ENCODE measurements around the gene LGALS9C. TPM values are rescaled to one million over a fixed set of nuclear protein-coding genes. Genes with fewer than 3 reads are reported as not detected.
"Not testable (repeated sequence)": the region's sequence is repeated elsewhere in the genome, so short reads cannot be mapped to it uniquely, and the experiment has no call there.

Gene LGALS9C
- total RNA-seq, 1 experiment from 2014 or later = not detected

DNA sequence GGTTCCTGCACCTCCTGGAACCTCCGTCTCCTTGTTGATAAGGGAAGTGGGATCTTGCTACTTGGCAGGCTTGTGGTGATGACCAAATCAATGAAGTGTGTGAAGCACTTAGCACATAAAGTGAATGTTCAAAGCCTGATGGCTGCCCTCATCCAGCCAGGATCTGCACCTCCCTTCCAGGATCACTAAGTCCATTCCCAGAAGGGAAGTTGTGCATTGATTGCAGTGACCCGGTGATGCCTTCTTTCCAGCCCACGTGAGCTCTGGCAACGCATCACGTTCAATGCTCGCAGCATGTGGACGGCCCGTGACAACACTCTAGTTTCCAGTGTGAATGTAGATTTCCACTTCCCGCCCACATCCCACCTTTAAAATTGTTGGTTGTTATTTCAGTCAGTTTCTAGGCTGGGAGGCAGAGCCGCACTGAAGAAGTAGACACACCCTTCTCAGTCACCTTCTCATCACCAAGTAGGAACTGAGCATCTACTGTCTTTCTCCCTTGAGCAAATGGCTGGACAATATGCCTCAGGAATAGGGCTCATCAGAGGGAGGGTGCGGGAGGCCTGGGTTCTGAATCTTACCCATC lies 6.2 kb upstream of the LGALS9C start:
- H3K79me2 ChIP-seq (ENCODE audit: insufficient read depth, low read length); H3K9ac ChIP-seq (ENCODE audit: low read length); H3K4me2 ChIP-seq (ENCODE audit: low read length); DNase-seq (ENCODE audit: low read depth, low spot score); RAD21 ChIA-PET (ENCODE audit: low non-redundant PET in 1 of 2, low total read pairs in 2 of 2, uncharacterized antibody in 2 of 2, unreplicated experiment in 2 of 2); H3K36me3 ChIP-seq (ENCODE audit: control insufficient read depth in 1 of 2, insufficient read depth in 2 of 2, low read length in 2 of 2); H3K9me2 ChIP-seq (ENCODE audit: insufficient read depth); H4K20me1 ChIP-seq (ENCODE audit: insufficient read depth); POLR2A ChIA-PET; intact Hi-C loops (cut with micrococcal nuclease); BruUV-seq (replicated peaks); CTCF ChIA-PET; H3K9me3 ChIP-seq (ENCODE audit: control insufficient read depth in 1 of 2, insufficient read depth in 1 of 2, low read depth in 1 of 2, low read length in 2 of 2); H3K27me3 ChIP-seq (ENCODE audit: insufficient read depth, low read length); H3K4me1 ChIP-seq (ENCODE audit: control insufficient read depth in 1 of 2, insufficient read depth in 2 of 2, low read length in 2 of 2); H3K4me3 ChIP-seq (replicated peaks in 1 of 2; ENCODE audit: low read depth in 1 of 2, low read length in 2 of 2); ATAC-seq; H3K27ac ChIP-seq (ENCODE audit: low read depth, low read length); H2AFZ ChIP-seq (ENCODE audit: low read depth, low read length, poor library complexity, severe bottlenecking): not testable (repeated sequence)

DNA sequence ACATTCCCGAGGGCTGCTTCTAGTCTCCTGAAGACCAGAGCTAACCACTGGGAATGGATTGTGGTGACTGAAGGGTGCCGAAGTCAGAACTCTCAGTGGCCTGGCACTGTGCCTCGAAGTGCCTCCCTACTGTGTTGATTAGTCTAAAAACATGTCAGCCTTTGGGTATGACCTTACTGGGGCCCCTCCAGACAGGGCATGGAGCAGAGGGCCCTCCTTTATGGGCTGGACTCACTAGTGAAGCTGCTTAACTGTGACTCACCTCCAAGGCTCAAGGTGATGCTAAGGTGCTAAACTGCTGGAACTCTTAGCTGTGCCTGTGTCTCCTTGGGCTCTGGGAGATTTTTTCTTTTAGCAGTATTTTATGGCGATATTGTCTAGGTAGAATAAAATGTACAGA lies 2.6 kb upstream of the LGALS9C start:
- RAD21 ChIA-PET (ENCODE audit: low non-redundant PET in 1 of 2, low total read pairs in 2 of 2, uncharacterized antibody in 2 of 2, unreplicated experiment in 2 of 2) = not testable (repeated sequence)
- peak; percentile 75 for ATAC-seq

DNA sequence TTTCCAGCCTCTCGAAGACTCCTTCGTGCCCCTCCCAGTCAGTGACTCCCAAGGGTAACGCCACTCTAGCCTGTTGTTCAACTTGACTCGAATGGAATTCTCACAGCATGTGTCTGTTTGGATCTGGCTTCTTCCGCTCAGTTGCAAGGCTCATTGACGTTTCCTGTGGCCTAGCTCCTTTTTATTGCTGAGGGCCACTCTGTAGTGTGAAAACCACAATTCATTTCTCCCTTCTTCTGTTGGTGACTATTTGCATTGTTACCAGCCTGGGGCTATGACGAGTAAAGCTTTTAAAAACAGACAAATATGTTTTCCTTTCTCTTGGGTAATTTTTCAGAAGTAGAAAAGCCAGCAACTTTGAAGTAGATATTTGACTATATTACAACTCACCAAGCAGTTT lies 1.8 kb upstream of the LGALS9C start:
- H3K9ac ChIP-seq (ENCODE audit: low read length); H3K79me2 ChIP-seq (ENCODE audit: insufficient read depth, low read length); CTCF ChIA-PET; H3K4me3 ChIP-seq (replicated peaks in 1 of 2; ENCODE audit: low read depth in 1 of 2, low read length in 2 of 2); BruUV-seq (replicated peaks); H3K36me3 ChIP-seq (ENCODE audit: control insufficient read depth in 1 of 2, insufficient read depth in 2 of 2, low read length in 2 of 2); RAD21 ChIA-PET (ENCODE audit: low non-redundant PET in 1 of 2, low total read pairs in 2 of 2, uncharacterized antibody in 2 of 2, unreplicated experiment in 2 of 2); H2AFZ ChIP-seq (ENCODE audit: low read depth, low read length, poor library complexity, severe bottlenecking); H3K4me1 ChIP-seq (ENCODE audit: control insufficient read depth in 1 of 2, insufficient read depth in 2 of 2, low read length in 2 of 2); H3K27me3 ChIP-seq (ENCODE audit: insufficient read depth, low read length); H3K4me2 ChIP-seq (ENCODE audit: low read length); ATAC-seq; DNase-seq (ENCODE audit: low read depth, low spot score); H4K20me1 ChIP-seq (ENCODE audit: insufficient read depth); POLR2A ChIA-PET; H3K9me2 ChIP-seq (ENCODE audit: insufficient read depth); H3K27ac ChIP-seq (ENCODE audit: low read depth, low read length); intact Hi-C loops (cut with micrococcal nuclease); H3K9me3 ChIP-seq (ENCODE audit: control insufficient read depth in 1 of 2, insufficient read depth in 1 of 2, low read depth in 1 of 2, low read length in 2 of 2): not testable (repeated sequence)

More for the DNA sequence above, 2.6 kb upstream of the LGALS9C start:
- H2AFZ ChIP-seq (ENCODE audit: low read depth, low read length, poor library complexity, severe bottlenecking); H3K9me2 ChIP-seq (ENCODE audit: insufficient read depth); CTCF ChIA-PET; H3K4me3 ChIP-seq (replicated peaks in 1 of 2; ENCODE audit: low read depth in 1 of 2, low read length in 2 of 2); H3K9me3 ChIP-seq (ENCODE audit: control insufficient read depth in 1 of 2, insufficient read depth in 1 of 2, low read depth in 1 of 2, low read length in 2 of 2); POLR2A ChIA-PET; H4K20me1 ChIP-seq (ENCODE audit: insufficient read depth); H3K27me3 ChIP-seq (ENCODE audit: insufficient read depth, low read length); intact Hi-C loops (cut with micrococcal nuclease); H3K36me3 ChIP-seq (ENCODE audit: control insufficient read depth in 1 of 2, insufficient read depth in 2 of 2, low read length in 2 of 2); H3K4me1 ChIP-seq (ENCODE audit: control insufficient read depth in 1 of 2, insufficient read depth in 2 of 2, low read length in 2 of 2); BruUV-seq (replicated peaks); H3K27ac ChIP-seq (ENCODE audit: low read depth, low read length); H3K4me2 ChIP-seq (ENCODE audit: low read length); DNase-seq (ENCODE audit: low read depth, low spot score); H3K9ac ChIP-seq (ENCODE audit: low read length); H3K79me2 ChIP-seq (ENCODE audit: insufficient read depth, low read length): not testable (repeated sequence)

DNA sequence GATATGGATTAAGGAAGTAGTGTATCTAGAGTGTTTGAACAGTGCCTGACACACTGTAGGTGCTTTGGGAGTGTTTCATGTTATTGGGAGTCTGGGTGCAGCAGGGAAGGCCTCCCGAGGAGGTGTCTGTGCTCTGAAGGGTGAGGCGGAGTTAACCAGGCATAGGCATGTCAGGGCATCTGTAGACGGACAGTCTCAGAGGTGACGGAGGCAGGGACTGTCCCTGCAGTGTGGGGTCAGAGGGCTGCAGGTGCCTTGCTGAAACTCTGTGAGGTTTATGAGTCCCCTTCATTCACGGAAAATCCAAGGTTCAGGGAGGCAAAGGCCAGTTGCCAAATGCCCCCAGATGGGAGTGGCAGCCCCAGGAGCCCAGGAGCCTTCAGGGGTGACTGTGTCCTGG lies 778 bp downstream of the LGALS9C start:
- H3K4me3 ChIP-seq (replicated peaks in 1 of 2; ENCODE audit: low read depth in 1 of 2, low read length in 2 of 2); H4K20me1 ChIP-seq (ENCODE audit: insufficient read depth); CTCF ChIA-PET; H3K27ac ChIP-seq (ENCODE audit: low read depth, low read length); H2AFZ ChIP-seq (ENCODE audit: low read depth, low read length, poor library complexity, severe bottlenecking); H3K4me1 ChIP-seq (ENCODE audit: control insufficient read depth in 1 of 2, insufficient read depth in 2 of 2, low read length in 2 of 2); H3K79me2 ChIP-seq (ENCODE audit: insufficient read depth, low read length); ATAC-seq; intact Hi-C loops (cut with micrococcal nuclease); H3K9me3 ChIP-seq (ENCODE audit: control insufficient read depth in 1 of 2, insufficient read depth in 1 of 2, low read depth in 1 of 2, low read length in 2 of 2); H3K9me2 ChIP-seq (ENCODE audit: insufficient read depth); H3K36me3 ChIP-seq (ENCODE audit: control insufficient read depth in 1 of 2, insufficient read depth in 2 of 2, low read length in 2 of 2); H3K9ac ChIP-seq (ENCODE audit: low read length); H3K4me2 ChIP-seq (ENCODE audit: low read length); DNase-seq (ENCODE audit: low read depth, low spot score); H3K27me3 ChIP-seq (ENCODE audit: insufficient read depth, low read length); BruUV-seq (replicated peaks); POLR2A ChIA-PET; RAD21 ChIA-PET (ENCODE audit: low non-redundant PET in 1 of 2, low total read pairs in 2 of 2, uncharacterized antibody in 2 of 2, unreplicated experiment in 2 of 2): not testable (repeated sequence)

DNA sequence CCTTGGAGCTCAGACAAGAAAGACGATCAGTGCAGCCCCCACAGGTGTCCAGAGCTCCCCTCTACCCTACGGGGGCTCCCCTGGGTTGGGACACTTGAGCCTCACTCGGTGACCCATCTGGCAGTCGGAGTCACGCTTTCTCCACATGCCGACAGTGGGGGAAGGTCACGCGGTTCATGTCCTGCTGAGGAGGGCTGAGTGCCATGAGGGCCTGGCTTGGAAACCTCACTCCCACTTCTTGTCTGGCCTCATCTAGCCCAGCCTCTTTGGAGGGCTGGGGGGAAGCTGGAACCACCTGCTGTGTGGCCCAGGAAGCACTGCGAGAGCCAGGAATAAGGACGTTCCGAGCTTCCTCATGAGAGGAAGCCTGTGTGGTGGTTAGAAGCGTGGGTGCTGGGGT lies 1.8 kb downstream of the LGALS9C start:
- H3K4me3 ChIP-seq (replicated peaks in 1 of 2; ENCODE audit: low read depth in 1 of 2, low read length in 2 of 2); DNase-seq (ENCODE audit: low read depth, low spot score); H3K9ac ChIP-seq (ENCODE audit: low read length); ATAC-seq; H2AFZ ChIP-seq (ENCODE audit: low read depth, low read length, poor library complexity, severe bottlenecking); BruUV-seq (replicated peaks); H3K27me3 ChIP-seq (ENCODE audit: insufficient read depth, low read length); intact Hi-C loops (cut with micrococcal nuclease); H4K20me1 ChIP-seq (ENCODE audit: insufficient read depth); H3K27ac ChIP-seq (ENCODE audit: low read depth, low read length); H3K4me2 ChIP-seq (ENCODE audit: low read length); H3K9me3 ChIP-seq (ENCODE audit: control insufficient read depth in 1 of 2, insufficient read depth in 1 of 2, low read depth in 1 of 2, low read length in 2 of 2); CTCF ChIA-PET; H3K79me2 ChIP-seq (ENCODE audit: insufficient read depth, low read length); POLR2A ChIA-PET; RAD21 ChIA-PET (ENCODE audit: low non-redundant PET in 1 of 2, low total read pairs in 2 of 2, uncharacterized antibody in 2 of 2, unreplicated experiment in 2 of 2); H3K4me1 ChIP-seq (ENCODE audit: control insufficient read depth in 1 of 2, insufficient read depth in 2 of 2, low read length in 2 of 2); H3K36me3 ChIP-seq (ENCODE audit: control insufficient read depth in 1 of 2, insufficient read depth in 2 of 2, low read length in 2 of 2); H3K9me2 ChIP-seq (ENCODE audit: insufficient read depth): not testable (repeated sequence)
